ENCODE results near the gene PLA2G4E.

PLA2G4E gene

DNA sequence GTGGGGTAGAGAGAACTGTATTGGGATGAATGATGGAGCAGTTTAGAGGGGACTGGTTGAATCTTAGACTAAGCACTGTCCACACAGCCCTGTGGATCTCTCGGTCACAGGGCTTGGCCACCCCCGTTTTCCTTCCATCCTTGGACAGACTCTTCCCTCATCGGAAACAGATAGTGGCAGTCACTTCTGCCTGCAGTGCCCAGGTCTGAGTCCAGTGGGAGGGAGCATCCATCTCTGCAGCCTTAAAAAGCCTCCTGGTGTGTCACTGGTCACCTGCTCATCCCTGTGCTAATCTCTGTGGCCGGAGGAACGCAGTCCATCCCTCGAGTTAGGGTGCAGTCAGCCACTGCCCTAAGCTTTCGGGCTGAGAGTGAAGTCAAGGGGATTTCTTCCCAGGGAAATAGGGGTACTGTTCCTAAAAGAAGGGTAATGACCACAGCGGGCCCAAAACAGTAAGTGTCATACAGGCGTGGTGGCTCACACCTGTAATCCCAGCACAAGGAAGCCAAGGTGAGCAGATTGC is 41.5 kb upstream of the PLA2G4E start:
- H3K4me1 ChIP-seq (ENCODE audit: control insufficient read depth, insufficient read depth, low read length, unreplicated experiment), result peaks cover 5% of the 10 kb centered on the region
- no peak overlapping the region for H3K27ac ChIP-seq (ENCODE audit: low read depth, low read length)
- no peak overlapping the region for H2AFZ ChIP-seq (ENCODE audit: low read length, unreplicated experiment)
- H3K27me3 ChIP-seq (ENCODE audit: insufficient read depth, low read length), result peaks cover 16% of the 10 kb centered on the region
- H3K79me2 ChIP-seq (ENCODE audit: control insufficient read depth, insufficient read depth, low read length, unreplicated experiment), result no peaks in the 10 kb centered on the region
- H3K4me3 ChIP-seq (ENCODE audit: low read depth, low read length), result no peak overlapping the region
- no peaks in the 10 kb centered on the region for H3K36me3 ChIP-seq (ENCODE audit: insufficient read depth, low read length)

DNA sequence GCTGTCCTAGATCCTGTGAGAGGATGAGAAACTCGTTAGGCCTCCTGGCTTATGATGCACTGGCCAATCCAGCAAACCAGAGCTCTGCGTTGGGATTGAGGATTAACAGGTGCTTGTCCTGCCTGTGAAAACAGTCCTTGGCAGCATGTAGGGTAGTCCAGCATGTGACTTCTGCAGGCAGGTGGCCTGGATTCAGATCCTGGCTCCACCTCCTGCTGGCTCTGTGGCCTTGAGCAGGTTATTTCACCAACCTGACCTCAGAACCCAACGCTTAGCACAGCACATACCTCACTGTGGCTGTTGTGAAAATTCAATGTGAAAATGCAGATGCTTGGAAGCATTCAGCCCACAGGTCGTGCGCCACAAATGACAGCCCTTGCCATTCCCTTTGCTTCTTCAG is 40.0 kb upstream of the PLA2G4E start:
- Histone ChIP-seq H3K36me3 (ENCODE audit: insufficient read depth, low read length) (no peaks in the 10 kb centered on the region), H2AFZ (ENCODE audit: low read length, unreplicated experiment) (no peak overlapping the region), H3K4me3 (ENCODE audit: low read depth, low read length) (no peak overlapping the region), H3K27ac (ENCODE audit: low read depth, low read length) (no peak overlapping the region), H3K4me1 (ENCODE audit: control insufficient read depth, insufficient read depth, low read length, unreplicated experiment) (peaks cover 6% of the 10 kb centered on the region), H3K27me3 (ENCODE audit: insufficient read depth, low read length) (peaks cover 27% of the 10 kb centered on the region), H3K79me2 (ENCODE audit: control insufficient read depth, insufficient read depth, low read length, unreplicated experiment) (no peaks in the 10 kb centered on the region)

DNA sequence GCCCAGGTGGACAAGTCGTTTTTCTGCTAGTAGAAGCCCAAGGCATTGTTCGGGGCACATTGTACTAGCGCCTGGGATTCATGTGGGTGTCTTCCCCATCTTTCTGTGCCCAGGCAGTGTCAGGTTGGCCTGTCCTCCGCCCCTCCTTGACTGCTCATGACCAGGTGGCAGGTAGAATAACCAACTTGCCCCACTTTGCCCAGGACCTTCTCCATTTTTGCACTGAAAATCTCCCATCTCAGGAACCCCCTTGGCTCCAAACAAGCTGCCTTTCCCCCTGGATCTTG is 39.6 kb upstream of the PLA2G4E start:
- H3K4me3 ChIP-seq (ENCODE audit: low read depth, low read length), result no peak overlapping the region
- no peaks in the 10 kb centered on the region for H3K79me2 ChIP-seq (ENCODE audit: control insufficient read depth, insufficient read depth, low read length, unreplicated experiment)
- no peaks in the 10 kb centered on the region for H3K36me3 ChIP-seq (ENCODE audit: insufficient read depth, low read length)
- H3K4me1 ChIP-seq (ENCODE audit: control insufficient read depth, insufficient read depth, low read length, unreplicated experiment), result peaks cover 6% of the 10 kb centered on the region
- H3K27me3 ChIP-seq (ENCODE audit: insufficient read depth, low read length), result peaks cover 28% of the 10 kb centered on the region
- H2AFZ ChIP-seq (ENCODE audit: low read length, unreplicated experiment), result no peak overlapping the region
- H3K27ac ChIP-seq (ENCODE audit: low read depth, low read length), result no peak overlapping the region

DNA sequence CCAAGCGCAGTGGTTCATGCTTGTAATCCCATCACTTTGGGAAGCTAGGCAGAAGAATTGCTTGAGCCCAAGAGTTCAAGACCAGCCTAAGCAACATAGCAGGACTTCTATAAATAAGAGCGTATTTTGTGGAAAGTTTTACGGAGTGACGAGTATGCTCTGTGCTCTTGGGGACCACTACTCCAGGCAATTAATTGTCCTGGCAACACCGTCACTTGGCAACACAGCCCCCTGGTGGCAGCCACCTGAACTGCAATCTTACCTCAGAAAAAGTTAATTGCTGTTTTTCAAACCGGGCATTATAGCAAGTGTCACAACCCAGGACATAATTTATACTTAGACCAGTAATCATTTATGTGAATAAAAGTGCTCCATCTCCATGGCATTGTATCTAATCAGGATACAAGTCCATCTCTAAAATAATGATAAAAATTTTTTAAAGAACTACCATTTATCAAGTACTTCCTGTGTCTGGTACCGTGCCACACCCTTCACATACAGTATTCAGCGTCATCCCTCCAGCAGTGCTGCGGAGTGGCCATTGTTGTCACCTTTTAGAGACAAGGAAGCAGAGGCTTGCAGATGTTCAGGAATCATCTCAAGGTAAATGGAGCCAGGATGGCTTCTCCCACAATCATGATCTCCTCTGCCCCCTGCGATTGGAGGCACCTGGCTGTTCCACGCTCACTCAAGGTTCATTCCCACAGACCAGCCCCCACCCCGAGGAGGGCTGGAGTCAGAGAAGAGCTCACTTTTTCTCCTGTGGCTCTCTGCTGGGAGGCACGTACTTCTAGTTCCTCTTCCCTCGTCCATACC is 39.0 kb upstream of the PLA2G4E start:
- H3K4me3 ChIP-seq (ENCODE audit: low read depth, low read length), result no peak overlapping the region
- H2AFZ ChIP-seq (ENCODE audit: low read length, unreplicated experiment), result no peak overlapping the region
- H3K27ac ChIP-seq (ENCODE audit: low read depth, low read length), result no peak overlapping the region
- no peaks in the 10 kb centered on the region for H3K79me2 ChIP-seq (ENCODE audit: control insufficient read depth, insufficient read depth, low read length, unreplicated experiment)
- peaks cover 6% of the 10 kb centered on the region for H3K4me1 ChIP-seq (ENCODE audit: control insufficient read depth, insufficient read depth, low read length, unreplicated experiment)
- no peaks in the 10 kb centered on the region for H3K36me3 ChIP-seq (ENCODE audit: insufficient read depth, low read length)
- H3K27me3 ChIP-seq (ENCODE audit: insufficient read depth, low read length), result peaks cover 28% of the 10 kb centered on the region

DNA sequence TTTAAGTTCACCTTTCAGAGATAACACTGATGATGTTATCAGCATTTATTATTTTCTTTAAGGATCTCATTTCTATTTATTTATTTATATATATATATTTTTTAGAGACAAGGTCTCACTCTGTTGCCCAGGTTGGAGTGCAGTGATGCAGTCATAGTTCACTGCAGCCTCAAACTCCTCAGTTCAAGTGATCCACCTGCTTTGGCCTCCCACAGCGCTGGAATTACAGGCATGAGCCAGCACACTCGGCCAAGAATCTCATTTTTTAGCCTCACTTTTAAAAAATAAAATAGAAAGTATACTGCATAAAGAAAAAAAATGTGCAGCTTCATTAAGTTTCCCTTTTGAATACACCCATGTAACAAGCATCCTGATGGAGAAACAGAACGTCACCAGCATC is 37.9 kb upstream of the PLA2G4E start:
- no peaks in the 10 kb centered on the region for H3K36me3 ChIP-seq (ENCODE audit: insufficient read depth, low read length)
- H3K4me1 ChIP-seq (ENCODE audit: control insufficient read depth, insufficient read depth, low read length, unreplicated experiment), result peaks cover 6% of the 10 kb centered on the region
- peaks cover 28% of the 10 kb centered on the region for H3K27me3 ChIP-seq (ENCODE audit: insufficient read depth, low read length)
- H2AFZ ChIP-seq (ENCODE audit: low read length, unreplicated experiment), result no peak overlapping the region
- H3K79me2 ChIP-seq (ENCODE audit: control insufficient read depth, insufficient read depth, low read length, unreplicated experiment), result no peaks in the 10 kb centered on the region
- H3K4me3 ChIP-seq (ENCODE audit: low read depth, low read length), result no peak overlapping the region
- H3K27ac ChIP-seq (ENCODE audit: low read depth, low read length), result no peak overlapping the region

DNA sequence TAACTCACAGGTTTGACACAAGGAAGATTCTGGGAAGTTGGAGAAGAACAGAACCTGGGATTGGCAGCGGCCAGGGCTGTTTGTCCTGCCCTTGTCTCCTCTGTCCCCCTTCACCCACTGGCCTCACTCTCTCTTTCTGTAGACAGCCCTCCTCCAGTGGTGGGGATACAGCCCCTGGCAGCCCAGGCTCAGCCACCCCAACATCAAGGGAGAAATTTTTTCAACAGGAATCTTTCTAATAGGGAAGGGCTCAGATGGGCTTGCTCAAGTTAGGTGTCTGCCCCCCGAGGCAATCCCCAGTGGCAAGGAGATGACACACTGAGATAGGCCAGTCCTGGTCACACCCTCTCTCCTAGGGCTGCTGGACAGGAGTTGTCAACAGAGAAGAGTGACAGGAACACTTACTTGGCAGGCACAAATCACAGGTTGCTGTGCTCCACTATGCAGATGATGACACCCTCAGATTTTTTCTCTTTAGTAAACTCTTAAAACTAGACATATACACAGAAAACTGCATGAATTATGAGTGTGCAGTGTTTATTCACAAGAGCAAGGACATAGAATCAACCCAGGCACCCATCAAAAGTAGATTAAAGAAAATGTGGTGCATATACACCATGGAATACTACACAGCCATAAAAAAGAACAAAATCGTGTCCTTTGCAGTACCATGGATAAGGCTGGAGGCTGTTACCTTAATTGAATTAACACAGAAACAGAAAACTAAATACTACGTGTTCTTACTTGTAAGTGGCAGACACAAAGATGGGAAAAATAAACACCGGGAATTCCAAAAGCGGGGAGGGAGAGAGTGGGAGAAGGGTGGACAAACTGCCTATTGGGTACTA is 37.2 kb upstream of the PLA2G4E start:
- H3K27ac ChIP-seq (ENCODE audit: low read depth, low read length), result no peak overlapping the region
- no peaks in the 10 kb centered on the region for H3K79me2 ChIP-seq (ENCODE audit: control insufficient read depth, insufficient read depth, low read length, unreplicated experiment)

DNA sequence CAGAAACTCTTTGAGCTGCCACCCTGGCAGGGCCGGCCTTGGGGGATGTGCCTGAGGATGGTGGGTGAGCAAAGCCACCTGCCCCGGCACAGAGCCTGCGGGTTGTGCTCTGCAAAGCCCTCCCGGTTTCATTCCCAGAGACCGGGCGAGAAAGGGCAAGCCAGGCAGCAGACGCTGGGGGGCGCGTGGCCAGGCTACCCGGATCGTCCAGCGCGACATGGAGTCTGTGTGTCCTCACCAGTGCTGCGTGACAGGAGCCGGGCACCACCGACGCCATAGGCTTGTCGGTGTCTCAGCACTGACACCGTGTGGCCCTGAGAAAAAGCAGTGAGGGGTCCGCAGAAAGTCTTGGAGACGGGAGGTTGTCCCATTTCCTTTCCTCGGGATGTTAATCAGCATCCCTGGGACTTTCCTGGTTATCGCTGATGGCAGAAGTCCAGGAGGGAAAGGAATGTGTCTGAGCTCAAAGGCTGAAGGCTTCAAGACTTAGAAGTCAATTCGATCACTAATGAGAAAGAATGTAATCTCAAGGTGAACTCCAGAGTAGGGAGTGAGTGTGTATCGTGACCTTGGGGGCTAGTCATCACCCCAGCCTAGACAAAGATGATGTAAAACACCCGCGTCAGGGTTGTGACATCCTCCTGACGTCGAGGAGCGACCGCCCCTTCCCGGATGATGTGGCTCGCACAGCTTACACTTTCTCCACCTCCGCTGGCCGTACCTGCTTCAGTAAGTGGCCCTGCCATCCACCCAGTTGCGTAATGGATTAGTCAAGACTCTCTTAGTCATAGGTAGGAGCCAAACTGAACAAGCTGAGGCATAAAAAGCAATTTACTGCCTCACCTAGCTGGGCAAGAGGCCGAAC is 36.3 kb upstream of the PLA2G4E start:
- Histone ChIP-seq H3K4me3 (ENCODE audit: low read depth, low read length) (peak overlapping the region; percentile 17), H3K27ac (ENCODE audit: low read depth, low read length) (no peak overlapping the region), H3K4me1 (ENCODE audit: control insufficient read depth, insufficient read depth, low read length, unreplicated experiment) (peaks cover 6% of the 10 kb centered on the region), H3K36me3 (ENCODE audit: insufficient read depth, low read length) (no peaks in the 10 kb centered on the region), H3K79me2 (ENCODE audit: control insufficient read depth, insufficient read depth, low read length, unreplicated experiment) (no peaks in the 10 kb centered on the region), H3K27me3 (ENCODE audit: insufficient read depth, low read length) (peaks cover 31% of the 10 kb centered on the region), H2AFZ (ENCODE audit: low read length, unreplicated experiment) (no peak overlapping the region)

More for the DNA sequence above, 37.2 kb upstream of the PLA2G4E start:
- Histone ChIP-seq H3K4me3 (ENCODE audit: low read depth, low read length) (no peak overlapping the region), H3K4me1 (ENCODE audit: control insufficient read depth, insufficient read depth, low read length, unreplicated experiment) (peaks cover 6% of the 10 kb centered on the region), H3K36me3 (ENCODE audit: insufficient read depth, low read length) (no peaks in the 10 kb centered on the region), H3K27me3 (ENCODE audit: insufficient read depth, low read length) (peaks cover 34% of the 10 kb centered on the region), H2AFZ (ENCODE audit: low read length, unreplicated experiment) (no peak overlapping the region)

DNA sequence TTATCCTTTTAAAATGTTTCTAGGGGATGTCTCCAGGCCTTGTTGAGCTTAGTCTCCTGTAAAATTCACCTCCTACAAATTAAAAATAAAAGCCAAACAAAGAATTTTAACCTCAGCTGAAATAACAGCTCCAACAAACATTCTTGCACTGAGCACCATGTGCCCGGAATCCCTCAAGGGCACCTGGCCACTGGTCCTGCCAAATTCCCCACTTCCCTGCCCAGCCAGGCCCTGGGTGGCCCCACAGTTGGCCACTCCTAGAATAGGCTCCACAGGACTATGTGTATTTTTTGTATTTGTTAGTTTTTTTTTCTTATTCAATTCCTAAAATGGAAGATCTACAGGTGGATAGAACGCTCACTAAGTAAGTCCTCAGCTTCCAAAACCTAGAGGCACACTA is 33.1 kb upstream of the PLA2G4E start:
- no peaks in the 10 kb centered on the region for H3K79me2 ChIP-seq (ENCODE audit: control insufficient read depth, insufficient read depth, low read length, unreplicated experiment)
- peaks cover 6% of the 10 kb centered on the region for H3K4me1 ChIP-seq (ENCODE audit: control insufficient read depth, insufficient read depth, low read length, unreplicated experiment)
- peaks cover 30% of the 10 kb centered on the region for H3K27me3 ChIP-seq (ENCODE audit: insufficient read depth, low read length)
- H3K27ac ChIP-seq (ENCODE audit: low read depth, low read length), result no peak overlapping the region
- H2AFZ ChIP-seq (ENCODE audit: low read length, unreplicated experiment), result no peak overlapping the region
- H3K36me3 ChIP-seq (ENCODE audit: insufficient read depth, low read length), result no peaks in the 10 kb centered on the region
- H3K4me3 ChIP-seq (ENCODE audit: low read depth, low read length), result no peak overlapping the region

DNA sequence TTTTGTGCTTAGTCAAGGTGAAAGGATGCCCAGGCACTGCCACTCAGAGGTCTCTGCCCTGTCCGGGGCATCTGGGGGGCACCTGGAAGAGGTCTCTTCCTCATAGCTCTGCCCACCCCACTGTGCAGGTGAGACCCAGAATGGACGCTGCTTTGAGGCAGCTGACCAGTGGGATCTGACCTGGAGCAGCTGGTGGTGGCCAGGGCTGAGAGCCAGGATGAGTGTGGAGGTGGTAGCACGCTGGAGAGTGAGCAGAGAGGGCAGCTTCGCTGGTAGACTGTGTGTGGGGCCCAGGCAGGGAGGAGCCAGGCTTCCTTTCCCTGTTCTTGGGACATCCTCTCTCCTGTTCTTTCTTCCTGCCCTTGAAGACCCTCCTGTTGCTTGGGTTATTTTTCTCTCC is 32.2 kb upstream of the PLA2G4E start:
- peaks cover 6% of the 10 kb centered on the region for H3K4me1 ChIP-seq (ENCODE audit: control insufficient read depth, insufficient read depth, low read length, unreplicated experiment)
- no peaks in the 10 kb centered on the region for H3K79me2 ChIP-seq (ENCODE audit: control insufficient read depth, insufficient read depth, low read length, unreplicated experiment)
- peaks cover 36% of the 10 kb centered on the region for H3K27me3 ChIP-seq (ENCODE audit: insufficient read depth, low read length)
- H3K27ac ChIP-seq (ENCODE audit: low read depth, low read length), result no peak overlapping the region
- no peaks in the 10 kb centered on the region for H3K36me3 ChIP-seq (ENCODE audit: insufficient read depth, low read length)
- H3K4me3 ChIP-seq (ENCODE audit: low read depth, low read length), result no peak overlapping the region
- H2AFZ ChIP-seq (ENCODE audit: low read length, unreplicated experiment), result no peak overlapping the region

DNA sequence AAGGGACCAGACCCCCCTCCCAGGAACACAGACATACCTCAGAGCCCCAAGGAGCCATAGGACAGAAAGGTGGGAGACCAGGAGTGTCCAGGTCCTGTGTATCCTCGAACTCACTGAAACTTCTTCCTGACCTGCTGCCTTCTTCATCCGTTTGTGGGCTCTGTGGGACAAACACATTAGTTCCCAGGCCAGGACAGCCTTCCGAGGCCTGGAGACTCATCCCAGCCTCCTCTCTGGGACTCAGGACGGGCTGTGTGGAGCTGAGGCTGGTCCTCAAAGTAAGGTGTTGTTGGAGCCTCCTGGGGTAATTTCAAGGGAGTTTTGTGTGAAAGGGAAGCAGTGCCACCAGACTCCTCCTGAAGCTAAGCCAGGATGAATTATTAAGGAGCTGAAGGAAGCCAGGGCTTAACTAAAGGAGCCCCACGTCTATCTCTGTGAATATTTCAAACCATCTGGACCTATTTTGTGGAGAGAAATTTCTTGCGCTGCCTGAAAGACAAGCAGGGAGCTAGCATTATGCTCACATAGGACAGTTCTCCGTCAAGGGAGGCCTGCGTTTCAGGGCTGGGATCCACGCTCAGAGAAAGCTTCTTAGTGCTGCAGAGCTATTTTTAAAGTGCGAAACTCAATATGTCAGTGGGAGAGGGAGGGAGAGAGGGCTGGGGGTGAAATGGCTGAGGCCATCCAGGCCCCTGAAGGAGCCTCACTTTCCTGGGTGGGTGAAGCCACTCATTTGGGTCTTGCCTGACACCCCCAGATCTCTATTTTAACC is 29.8 kb upstream of the PLA2G4E start:
- H3K27me3 ChIP-seq (ENCODE audit: insufficient read depth, low read length), result peaks cover 31% of the 10 kb centered on the region

More for the DNA sequence above, 29.8 kb upstream of the PLA2G4E start:
- H3K4me1 ChIP-seq (ENCODE audit: control insufficient read depth, insufficient read depth, low read length, unreplicated experiment), result no peaks in the 10 kb centered on the region
- H3K27ac ChIP-seq (ENCODE audit: low read depth, low read length), result no peak overlapping the region
- H3K79me2 ChIP-seq (ENCODE audit: control insufficient read depth, insufficient read depth, low read length, unreplicated experiment), result no peaks in the 10 kb centered on the region
- H3K4me3 ChIP-seq (ENCODE audit: low read depth, low read length), result no peak overlapping the region
- H2AFZ ChIP-seq (ENCODE audit: low read length, unreplicated experiment), result no peak overlapping the region
- no peaks in the 10 kb centered on the region for H3K36me3 ChIP-seq (ENCODE audit: insufficient read depth, low read length)
